WTC11 (cell line): ENCODE measurements around the gene ADAMTS9. TPM values are rescaled to one million over a fixed set of nuclear protein-coding genes. Genes with fewer than 3 reads are reported as not detected.
A peak's percentile ranks its signal among the peaks of the same experiment; 100 is the strongest.

Experiments used
- ATAC-seq: fragments of 200-7000 bp; cut with Tn5 transposase; 2 replicates; pipeline ENCODE4 v1.10.0; 2021; ENCODE audit warnings: mild to moderate bottlenecking, moderate library complexity
- CTCF ChIA-PET: fragments of 300-600 bp; sonication (Branson Sonifier 250); formaldehyde crosslinking; loops from one replicate; lab custom pipeline; 2021; ENCODE audit warnings: antibody characterized with exemption; lab: Charles Lee
- POLR2A ChIA-PET: fragments of 350-600 bp; sonication (Branson Sonifier 250); formaldehyde crosslinking; loops from one replicate; lab custom pipeline; 2021; ENCODE audit warnings: antibody characterized with exemption; lab: Charles Lee
- DNase-seq: peaks from one replicate; pipeline ENCODE4 v3.0.0; 2021; ENCODE audit warnings: low spot score
- H3K27ac Mint-ChIP-seq: 2 replicates; pipeline ENCODE4 v1.8.0; 2021; ENCODE audit warnings: mixed read lengths
- H3K27me3 Mint-ChIP-seq: 2 replicates; pipeline ENCODE4 v1.8.0; 2021; ENCODE audit warnings: low read depth, mild to moderate bottlenecking, moderate library complexity, mixed read lengths
- H3K36me3 Mint-ChIP-seq: 2 replicates; pipeline ENCODE4 v1.8.0; 2021; ENCODE audit warnings: mixed read lengths
- H3K4me1 Mint-ChIP-seq: 2 replicates; pipeline ENCODE4 v1.8.0; 2022; ENCODE audit warnings: mixed read lengths
- H3K4me3 Mint-ChIP-seq: 2 replicates; pipeline ENCODE4 v1.8.0; 2021; ENCODE audit warnings: mild to moderate bottlenecking, moderate library complexity, mixed read lengths
- H3K9me3 Mint-ChIP-seq: 2 replicates; pipeline ENCODE4 v1.8.0; 2021; ENCODE audit warnings: mixed read lengths
- ATF1 ChIP-seq: sonication (generic); formaldehyde crosslinking; IDR thresholded peaks from 2 replicates; pipeline ENCODE4 v1.8.1; 2023; ENCODE audit warnings: mild to moderate bottlenecking, moderate library complexity, missing genetic modification reagents
- E2F4 ChIP-seq: sonication (generic); formaldehyde crosslinking; IDR thresholded peaks from 2 replicates; pipeline ENCODE4 v1.8.1; 2022; ENCODE audit warnings: low read depth, mild to moderate bottlenecking, moderate library complexity, missing genetic modification reagents, borderline replicate concordance
- FOXP1 ChIP-seq: sonication (generic); formaldehyde crosslinking; IDR thresholded peaks from 2 replicates; pipeline ENCODE4 v1.8.0; 2022; ENCODE audit warnings: missing genetic modification reagents, mild to moderate bottlenecking, moderate library complexity, borderline replicate concordance
- GTF2I ChIP-seq: fragments of 250-450 bp; sonication (Bioruptor Pico); conservative IDR thresholded peaks from 2 replicates; pipeline ENCODE4 v1.4.0; 2021; ENCODE audit warnings: mild to moderate bottlenecking
- HMGXB4 ChIP-seq: sonication (generic); formaldehyde crosslinking; IDR thresholded peaks from 2 replicates; pipeline ENCODE4 v1.8.1; 2023; ENCODE audit warnings: mild to moderate bottlenecking, moderate library complexity, missing genetic modification reagents
- NFATC4 ChIP-seq: fragments of 250-450 bp; sonication (Bioruptor Pico); IDR thresholded peaks from 2 replicates; pipeline ENCODE4 v1.9.0; 2021; ENCODE audit warnings: mild to moderate bottlenecking
- NR1H2 ChIP-seq: sonication (generic); formaldehyde crosslinking; IDR thresholded peaks from 2 replicates; pipeline ENCODE4 v1.9.0; 2021; ENCODE audit warnings: mild to moderate bottlenecking, moderate library complexity, missing genetic modification reagents
- SMAD3 ChIP-seq: sonication (generic); formaldehyde crosslinking; IDR thresholded peaks from 2 replicates; pipeline ENCODE4 v1.8.0; 2022; ENCODE audit warnings: missing genetic modification reagents, mild to moderate bottlenecking, borderline replicate concordance
- TCF7 ChIP-seq: sonication (generic); formaldehyde crosslinking; IDR thresholded peaks from 2 replicates; pipeline ENCODE4 v1.8.0; 2022; ENCODE audit warnings: mild to moderate bottlenecking, low read depth, missing genetic modification reagents, moderate library complexity
- TEAD1 ChIP-seq: sonication (generic); formaldehyde crosslinking; IDR thresholded peaks from 2 replicates; pipeline ENCODE4 v1.8.0; 2022; ENCODE audit warnings: mild to moderate bottlenecking, missing genetic modification reagents
- ZNF138 ChIP-seq: sonication (generic); formaldehyde crosslinking; conservative IDR thresholded peaks from 2 replicates; pipeline ENCODE4 v1.8.1; 2022; ENCODE audit warnings: mild to moderate bottlenecking, moderate library complexity, missing genetic modification reagents
- total RNA-seq: library from RNA; stranded (reverse); gene quantifications from 3 replicates; pipeline ENCODE4 v1.2.3, GENCODE V29; 2021
- TF ChIP-seq, protein P1 (sequence below): sonication (generic); formaldehyde crosslinking; IDR thresholded peaks from 2 replicates; pipeline ENCODE4 v1.8.0; 2022; ENCODE audit warnings: mild to moderate bottlenecking, missing genetic modification reagents
- TF ChIP-seq, protein P2 (sequence below): sonication (generic); formaldehyde crosslinking; IDR thresholded peaks from 2 replicates; pipeline ENCODE4 v1.8.0; 2022; ENCODE audit warnings: missing genetic modification reagents
- TF ChIP-seq, protein P3 (sequence below): sonication (generic); formaldehyde crosslinking; IDR thresholded peaks from 2 replicates; pipeline ENCODE4 v1.8.1; 2023; ENCODE audit warnings: mild to moderate bottlenecking, missing genetic modification reagents, moderate library complexity
- TF ChIP-seq, protein P4 (sequence below): fragments of 250-450 bp; sonication (Bioruptor Pico); IDR thresholded peaks from 2 replicates; pipeline ENCODE4 v1.9.0; 2021; ENCODE audit warnings: mild to moderate bottlenecking
- TF ChIP-seq, protein P5 (sequence below): fragments of 200-600 bp; IDR thresholded peaks from 2 replicates; pipeline ENCODE4 v1.8.0; 2022; ENCODE audit warnings: antibody characterized with exemption
- TF ChIP-seq, protein P6 (sequence below): sonication (generic); formaldehyde crosslinking; IDR thresholded peaks from 2 replicates; pipeline ENCODE4 v1.8.1; 2023; ENCODE audit warnings: mild to moderate bottlenecking, missing genetic modification reagents

Gene ADAMTS9
- total RNA-seq, 1 experiment from 2014 or later = 3.1 TPM

DNA sequence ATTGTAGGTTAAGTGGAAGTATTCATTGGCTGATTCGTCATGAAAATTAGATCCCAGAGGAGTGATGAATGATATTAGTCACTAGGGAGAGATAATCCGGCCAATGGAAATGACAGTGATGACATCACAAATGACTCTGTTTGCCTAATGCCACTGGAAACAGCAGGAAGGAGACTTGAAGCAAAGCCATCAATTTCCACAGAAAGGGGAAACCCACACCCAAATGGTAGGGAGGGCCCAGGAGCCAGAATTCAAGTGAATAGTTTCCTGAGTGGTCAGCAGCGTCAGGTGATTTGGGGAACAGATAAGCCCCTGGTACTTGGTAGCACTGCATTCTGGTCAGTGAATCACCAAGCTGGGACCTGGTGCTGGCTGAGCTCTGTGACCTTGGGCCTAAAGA, 3.3 kb upstream of the ADAMTS9 start (continued):
- TF ChIP-seq E2F4 (no peak), FOXP1 (no peak), TEAD1 (no peak)
- TF ChIP-seq, all 79 proteins: peak for 0

GRCh38 chr3:64687086-64687780, 567 bp downstream of the ADAMTS9 start:
- H3K4me1 Mint-ChIP-seq = peaks cover 71% of the 10 kb centered on the region
- DNase-seq (peak; percentile 44), ATAC-seq (peak; percentile 2)
- CTCF ChIA-PET = interaction anchor here (0.6 to 0.7 kb wide), 2 partner anchors 137 to 153 kb away, joined by 3 read pairs; no protein-coding TSS in a partner anchor
- no peaks in the 10 kb centered on the region for H3K9me3 Mint-ChIP-seq
- no peaks in the 10 kb centered on the region for H3K36me3 Mint-ChIP-seq
- H3K4me3 Mint-ChIP-seq = peak overlapping the region; percentile 93
- H3K27me3 Mint-ChIP-seq = peaks cover 84% of the 10 kb centered on the region
- no peak overlapping the region for H3K27ac Mint-ChIP-seq
- POLR2A ChIA-PET = no interaction called here
- TF ChIP-seq ZNF138 (CRISPR knock-in tag) = no peak
- TF ChIP-seq, protein P1, sequence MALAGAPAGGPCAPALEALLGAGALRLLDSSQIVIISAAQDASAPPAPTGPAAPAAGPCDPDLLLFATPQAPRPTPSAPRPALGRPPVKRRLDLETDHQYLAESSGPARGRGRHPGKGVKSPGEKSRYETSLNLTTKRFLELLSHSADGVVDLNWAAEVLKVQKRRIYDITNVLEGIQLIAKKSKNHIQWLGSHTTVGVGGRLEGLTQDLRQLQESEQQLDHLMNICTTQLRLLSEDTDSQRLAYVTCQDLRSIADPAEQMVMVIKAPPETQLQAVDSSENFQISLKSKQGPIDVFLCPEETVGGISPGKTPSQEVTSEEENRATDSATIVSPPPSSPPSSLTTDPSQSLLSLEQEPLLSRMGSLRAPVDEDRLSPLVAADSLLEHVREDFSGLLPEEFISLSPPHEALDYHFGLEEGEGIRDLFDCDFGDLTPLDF (CRISPR knock-in tag) = no peak
- no peak for TF ChIP-seq E2F4
- no peak for TF ChIP-seq HMGXB4 (CRISPR knock-in tag)
- no peak for TF ChIP-seq GTF2I (CRISPR knock-in tag)
- TF ChIP-seq, protein P2, sequence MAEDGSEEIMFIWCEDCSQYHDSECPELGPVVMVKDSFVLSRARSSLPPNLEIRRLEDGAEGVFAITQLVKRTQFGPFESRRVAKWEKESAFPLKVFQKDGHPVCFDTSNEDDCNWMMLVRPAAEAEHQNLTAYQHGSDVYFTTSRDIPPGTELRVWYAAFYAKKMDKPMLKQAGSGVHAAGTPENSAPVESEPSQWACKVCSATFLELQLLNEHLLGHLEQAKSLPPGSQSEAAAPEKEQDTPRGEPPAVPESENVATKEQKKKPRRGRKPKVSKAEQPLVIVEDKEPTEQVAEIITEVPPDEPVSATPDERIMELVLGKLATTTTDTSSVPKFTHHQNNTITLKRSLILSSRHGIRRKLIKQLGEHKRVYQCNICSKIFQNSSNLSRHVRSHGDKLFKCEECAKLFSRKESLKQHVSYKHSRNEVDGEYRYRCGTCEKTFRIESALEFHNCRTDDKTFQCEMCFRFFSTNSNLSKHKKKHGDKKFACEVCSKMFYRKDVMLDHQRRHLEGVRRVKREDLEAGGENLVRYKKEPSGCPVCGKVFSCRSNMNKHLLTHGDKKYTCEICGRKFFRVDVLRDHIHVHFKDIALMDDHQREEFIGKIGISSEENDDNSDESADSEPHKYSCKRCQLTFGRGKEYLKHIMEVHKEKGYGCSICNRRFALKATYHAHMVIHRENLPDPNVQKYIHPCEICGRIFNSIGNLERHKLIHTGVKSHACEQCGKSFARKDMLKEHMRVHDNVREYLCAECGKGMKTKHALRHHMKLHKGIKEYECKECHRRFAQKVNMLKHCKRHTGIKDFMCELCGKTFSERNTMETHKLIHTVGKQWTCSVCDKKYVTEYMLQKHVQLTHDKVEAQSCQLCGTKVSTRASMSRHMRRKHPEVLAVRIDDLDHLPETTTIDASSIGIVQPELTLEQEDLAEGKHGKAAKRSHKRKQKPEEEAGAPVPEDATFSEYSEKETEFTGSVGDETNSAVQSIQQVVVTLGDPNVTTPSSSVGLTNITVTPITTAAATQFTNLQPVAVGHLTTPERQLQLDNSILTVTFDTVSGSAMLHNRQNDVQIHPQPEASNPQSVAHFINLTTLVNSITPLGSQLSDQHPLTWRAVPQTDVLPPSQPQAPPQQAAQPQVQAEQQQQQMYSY (CRISPR knock-in tag) = no peak
- TF ChIP-seq, protein P3, sequence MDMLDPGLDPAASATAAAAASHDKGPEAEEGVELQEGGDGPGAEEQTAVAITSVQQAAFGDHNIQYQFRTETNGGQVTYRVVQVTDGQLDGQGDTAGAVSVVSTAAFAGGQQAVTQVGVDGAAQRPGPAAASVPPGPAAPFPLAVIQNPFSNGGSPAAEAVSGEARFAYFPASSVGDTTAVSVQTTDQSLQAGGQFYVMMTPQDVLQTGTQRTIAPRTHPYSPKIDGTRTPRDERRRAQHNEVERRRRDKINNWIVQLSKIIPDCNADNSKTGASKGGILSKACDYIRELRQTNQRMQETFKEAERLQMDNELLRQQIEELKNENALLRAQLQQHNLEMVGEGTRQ (CRISPR knock-in tag) = no peak
- TF ChIP-seq, protein P4, sequence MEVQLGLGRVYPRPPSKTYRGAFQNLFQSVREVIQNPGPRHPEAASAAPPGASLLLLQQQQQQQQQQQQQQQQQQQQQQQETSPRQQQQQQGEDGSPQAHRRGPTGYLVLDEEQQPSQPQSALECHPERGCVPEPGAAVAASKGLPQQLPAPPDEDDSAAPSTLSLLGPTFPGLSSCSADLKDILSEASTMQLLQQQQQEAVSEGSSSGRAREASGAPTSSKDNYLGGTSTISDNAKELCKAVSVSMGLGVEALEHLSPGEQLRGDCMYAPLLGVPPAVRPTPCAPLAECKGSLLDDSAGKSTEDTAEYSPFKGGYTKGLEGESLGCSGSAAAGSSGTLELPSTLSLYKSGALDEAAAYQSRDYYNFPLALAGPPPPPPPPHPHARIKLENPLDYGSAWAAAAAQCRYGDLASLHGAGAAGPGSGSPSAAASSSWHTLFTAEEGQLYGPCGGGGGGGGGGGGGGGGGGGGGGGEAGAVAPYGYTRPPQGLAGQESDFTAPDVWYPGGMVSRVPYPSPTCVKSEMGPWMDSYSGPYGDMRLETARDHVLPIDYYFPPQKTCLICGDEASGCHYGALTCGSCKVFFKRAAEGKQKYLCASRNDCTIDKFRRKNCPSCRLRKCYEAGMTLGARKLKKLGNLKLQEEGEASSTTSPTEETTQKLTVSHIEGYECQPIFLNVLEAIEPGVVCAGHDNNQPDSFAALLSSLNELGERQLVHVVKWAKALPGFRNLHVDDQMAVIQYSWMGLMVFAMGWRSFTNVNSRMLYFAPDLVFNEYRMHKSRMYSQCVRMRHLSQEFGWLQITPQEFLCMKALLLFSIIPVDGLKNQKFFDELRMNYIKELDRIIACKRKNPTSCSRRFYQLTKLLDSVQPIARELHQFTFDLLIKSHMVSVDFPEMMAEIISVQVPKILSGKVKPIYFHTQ (CRISPR knock-in tag) = no peak
- TF ChIP-seq, protein P5, sequence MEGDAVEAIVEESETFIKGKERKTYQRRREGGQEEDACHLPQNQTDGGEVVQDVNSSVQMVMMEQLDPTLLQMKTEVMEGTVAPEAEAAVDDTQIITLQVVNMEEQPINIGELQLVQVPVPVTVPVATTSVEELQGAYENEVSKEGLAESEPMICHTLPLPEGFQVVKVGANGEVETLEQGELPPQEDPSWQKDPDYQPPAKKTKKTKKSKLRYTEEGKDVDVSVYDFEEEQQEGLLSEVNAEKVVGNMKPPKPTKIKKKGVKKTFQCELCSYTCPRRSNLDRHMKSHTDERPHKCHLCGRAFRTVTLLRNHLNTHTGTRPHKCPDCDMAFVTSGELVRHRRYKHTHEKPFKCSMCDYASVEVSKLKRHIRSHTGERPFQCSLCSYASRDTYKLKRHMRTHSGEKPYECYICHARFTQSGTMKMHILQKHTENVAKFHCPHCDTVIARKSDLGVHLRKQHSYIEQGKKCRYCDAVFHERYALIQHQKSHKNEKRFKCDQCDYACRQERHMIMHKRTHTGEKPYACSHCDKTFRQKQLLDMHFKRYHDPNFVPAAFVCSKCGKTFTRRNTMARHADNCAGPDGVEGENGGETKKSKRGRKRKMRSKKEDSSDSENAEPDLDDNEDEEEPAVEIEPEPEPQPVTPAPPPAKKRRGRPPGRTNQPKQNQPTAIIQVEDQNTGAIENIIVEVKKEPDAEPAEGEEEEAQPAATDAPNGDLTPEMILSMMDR = no peak
- TF ChIP-seq TCF7 (CRISPR knock-in tag) = no peak
- TF ChIP-seq SMAD3 (CRISPR knock-in tag) = no peak
- TF ChIP-seq, protein P6, sequence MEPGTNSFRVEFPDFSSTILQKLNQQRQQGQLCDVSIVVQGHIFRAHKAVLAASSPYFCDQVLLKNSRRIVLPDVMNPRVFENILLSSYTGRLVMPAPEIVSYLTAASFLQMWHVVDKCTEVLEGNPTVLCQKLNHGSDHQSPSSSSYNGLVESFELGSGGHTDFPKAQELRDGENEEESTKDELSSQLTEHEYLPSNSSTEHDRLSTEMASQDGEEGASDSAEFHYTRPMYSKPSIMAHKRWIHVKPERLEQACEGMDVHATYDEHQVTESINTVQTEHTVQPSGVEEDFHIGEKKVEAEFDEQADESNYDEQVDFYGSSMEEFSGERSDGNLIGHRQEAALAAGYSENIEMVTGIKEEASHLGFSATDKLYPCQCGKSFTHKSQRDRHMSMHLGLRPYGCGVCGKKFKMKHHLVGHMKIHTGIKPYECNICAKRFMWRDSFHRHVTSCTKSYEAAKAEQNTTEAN (CRISPR knock-in tag) = no peak
- TF ChIP-seq NR1H2 (CRISPR knock-in tag) = no peak
- TF ChIP-seq NFATC4 (CRISPR knock-in tag) = no peak
- no peak for TF ChIP-seq ATF1 (CRISPR knock-in tag)
